Adrenal gland (tissue), 12 donors: ENCODE data around the gene SLC16A11. TPM values are rescaled to one million over a fixed set of nuclear protein-coding genes. Genes with fewer than 3 reads are reported as not detected.

Experiments
- DNase-seq, 7 donors: peaks; one replicate each; pipeline ENCODE4 v3.0.0-alpha.2; 2019 to 2020
- H3K27ac ChIP-seq, 5 donors: fragments of 200-600 bp; sonication (generic) in 4 of 5; 1 replicate in 3 of 5; 2 replicates in 2 of 5; pipeline versions ENCODE4 v1.5.1 to v1.8.0; 2016 to 2020; ENCODE audit warnings: mild to moderate bottlenecking in 1 of 5
- H3K27me3 ChIP-seq: fragments of 200-600 bp; 2 replicates; pipeline ENCODE4 v1.8.0; 2021
- H3K36me3 ChIP-seq, 2 donors: fragments of 200-600 bp; replicated peaks in 1 of 2; 1 replicate in 1 of 2; 2 replicates in 1 of 2; pipeline versions ENCODE4 v1.5.1 to v1.8.0; 2018 to 2022
- H3K4me1 ChIP-seq, 2 donors: fragments of 200-600 bp; replicated peaks in 1 of 2; 1 replicate in 1 of 2; 2 replicates in 1 of 2; pipeline versions ENCODE4 v1.5.1 to v1.8.0; 2018 to 2021
- H3K4me3 ChIP-seq, 4 donors: fragments of 200-600 bp; sonication (generic) in 3 of 4; one replicate each; pipeline ENCODE4 v1.5.1; 2016 to 2018
- H3K9me3 ChIP-seq, 3 donors: fragments of 200-600 bp; sonication (generic) in 1 of 3; replicated peaks in 1 of 3; 1 replicate in 2 of 3; 2 replicates in 1 of 3; pipeline versions ENCODE4 v1.5.1 to v1.8.0; 2016 to 2021
- POLR2A ChIP-seq, 2 donors: fragments of 450-650 bp; IDR thresholded peaks; one replicate each; pipeline ENCODE4 v1.6.1; 2017; ENCODE audit warnings: antibody characterized with exemption in 2 of 2, mild to moderate bottlenecking in 2 of 2, moderate library complexity in 1 of 2
- WGBS, 4 donors: extraction: QIAGEN DNeasy Blood & Tissue Kit in 2 of 4; methylation state at CpG; one replicate each; pipeline versions ENCODE4 v1.1.5 to v1.1.7; 2013 to 2017; 5-methylcytosine and 5-hydroxymethylcytosine counted together
- intact Hi-C, 2 donors: fragments of 100-400 bp; cut with DNase I; formaldehyde crosslinking; loops; one replicate each; pipeline versions ENCODE4 v1.14.1 to v1.15.0; 2022 to 2023
- polyA plus RNA-seq, 3 donors: library from polyadenylated mRNA; stranded (reverse); fragments of 200-250 nt in 2 of 3; fragments of 350-450 nt in 1 of 3; fragmentation: Illumina TruSeq in 1 of 3; extraction: RNeasy Lipid Tissue Mini Kit (QIAGEN cat#74804) in 1 of 3; gene quantifications; one replicate each; pipeline ENCODE4 v1.2.3, GENCODE V29; 2013 to 2014
- total RNA-seq, 9 donors: library from RNA; depleted of rRNA in 4 of 9; stranded (reverse); fragments of >200 nt in 4 of 9; fragments of 120-200 nt in 1 of 9; fragmentation: NEBNext Ultra II Directional in 1 of 9; extraction: Animal tissue kit (Norgen Biotek cat#: 25700) in 1 of 9; gene quantifications; one replicate each; pipeline versions ENCODE4 v1.1.0 to v1.2.4, GENCODE V29; 2013 to 2023
- TF ChIP-seq, protein P1 (sequence below), 6 experiments: fragments of 450-650 bp in 4 of 6; fragments of 200-600 bp in 2 of 6; sonication (generic) in 1 of 6; IDR thresholded peaks; 1 replicate in 5 of 6; 2 replicates in 1 of 6; pipeline versions ENCODE4 v1.5.1 to v1.8.0; 2016 to 2021; ENCODE audit warnings: antibody characterized with exemption in 6 of 6, mild to moderate bottlenecking in 2 of 6, moderate library complexity in 1 of 6
- donor health status: healthy with polysubstance abuse.
- donor health status: Bipolar disorder and iron deficiency.
- donor health status: DM: yes; HTN: yes; CAD: no.
- donor health status: DM: no; HTN: no; CAD: no.
- donor health status: DM: no; HTN: no; CAD: no.
- donor health status: DM: yes; HTN: yes; CAD: no.

Gene SLC16A11
- total and polyA plus RNA-seq, 12 donors, result 0.18 to 3.0 (median 0.69) TPM; not detected in 3

DNA sequence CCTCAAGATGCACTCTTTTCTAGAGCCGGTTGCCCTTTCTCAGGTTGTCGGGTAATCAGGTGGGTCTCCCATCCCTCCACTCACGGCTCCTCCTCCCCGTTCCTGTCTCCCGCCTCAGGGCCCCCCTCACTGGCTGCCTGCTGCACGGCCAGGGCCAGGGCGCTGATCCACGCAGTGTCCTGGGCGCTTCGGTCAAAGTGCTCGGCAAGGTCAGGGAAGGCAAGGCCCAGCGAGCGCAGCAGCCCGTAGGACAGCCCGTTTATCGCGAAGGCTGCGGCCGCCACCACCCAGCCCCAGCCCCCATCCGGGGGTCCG lies 753 bp downstream of the SLC16A11 start:
- 3 to 6% (median 5%) methylated on average over 5 to 21 of the region's 21 CpGs for WGBS, 4 donors
- H3K4me1 ChIP-seq, result peaks cover 11 to 34% of the 10 kb centered on the region in 2 donors
- no peak for DNase-seq
- intact Hi-C loops, result no loop called here
- peak overlapping the region in 1 of 4 donors; percentile 47 for H3K4me3 ChIP-seq
- TF ChIP-seq, protein P1, sequence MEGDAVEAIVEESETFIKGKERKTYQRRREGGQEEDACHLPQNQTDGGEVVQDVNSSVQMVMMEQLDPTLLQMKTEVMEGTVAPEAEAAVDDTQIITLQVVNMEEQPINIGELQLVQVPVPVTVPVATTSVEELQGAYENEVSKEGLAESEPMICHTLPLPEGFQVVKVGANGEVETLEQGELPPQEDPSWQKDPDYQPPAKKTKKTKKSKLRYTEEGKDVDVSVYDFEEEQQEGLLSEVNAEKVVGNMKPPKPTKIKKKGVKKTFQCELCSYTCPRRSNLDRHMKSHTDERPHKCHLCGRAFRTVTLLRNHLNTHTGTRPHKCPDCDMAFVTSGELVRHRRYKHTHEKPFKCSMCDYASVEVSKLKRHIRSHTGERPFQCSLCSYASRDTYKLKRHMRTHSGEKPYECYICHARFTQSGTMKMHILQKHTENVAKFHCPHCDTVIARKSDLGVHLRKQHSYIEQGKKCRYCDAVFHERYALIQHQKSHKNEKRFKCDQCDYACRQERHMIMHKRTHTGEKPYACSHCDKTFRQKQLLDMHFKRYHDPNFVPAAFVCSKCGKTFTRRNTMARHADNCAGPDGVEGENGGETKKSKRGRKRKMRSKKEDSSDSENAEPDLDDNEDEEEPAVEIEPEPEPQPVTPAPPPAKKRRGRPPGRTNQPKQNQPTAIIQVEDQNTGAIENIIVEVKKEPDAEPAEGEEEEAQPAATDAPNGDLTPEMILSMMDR (IDR thresholded peaks at IDR 0.05), result no peak
- no peak for TF ChIP-seq POLR2A (IDR thresholded peaks at IDR 0.05)
- H3K36me3 ChIP-seq, result no peaks in the 10 kb centered on the region
- H3K9me3 ChIP-seq, result no peaks in the 10 kb centered on the region
- peak overlapping the region in 1 of 5 donors; percentile 12 for H3K27ac ChIP-seq
- H3K27me3 ChIP-seq, result peaks cover 18% of the 10 kb centered on the region

DNA sequence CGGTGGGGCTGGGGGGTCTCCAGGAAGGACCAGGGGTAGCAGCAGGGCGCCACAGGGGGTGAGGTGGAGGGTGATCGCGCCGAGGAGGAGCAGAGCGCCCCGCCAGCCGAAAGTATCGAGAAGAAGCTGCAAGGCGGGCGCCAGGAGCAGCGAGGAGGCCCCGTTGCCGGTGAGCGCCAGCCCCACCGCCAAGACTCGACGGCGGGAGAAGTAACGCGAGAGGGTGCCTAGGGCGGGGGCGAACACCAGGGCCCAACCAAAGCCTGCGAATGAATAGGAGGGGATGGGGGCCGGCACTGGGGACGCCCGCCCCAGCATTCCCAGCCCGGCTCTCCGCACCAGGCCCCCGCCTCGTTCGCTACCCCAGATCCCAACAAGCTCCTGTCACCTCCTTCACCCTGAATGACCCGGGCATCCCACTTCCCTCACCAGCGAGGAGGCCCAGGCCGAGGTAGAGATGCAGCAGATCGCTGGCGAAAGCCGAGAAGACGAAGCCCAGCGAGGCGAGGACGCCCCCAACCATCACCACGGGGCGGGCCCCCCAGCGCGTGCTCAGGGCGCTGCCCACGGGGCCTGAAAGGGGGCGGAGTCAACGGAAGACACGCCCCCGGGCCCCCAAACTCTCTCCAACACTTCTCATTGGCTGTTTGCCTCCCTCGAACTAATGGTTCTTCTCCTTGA lies 1.3 kb downstream of the SLC16A11 start:
- no peak for TF ChIP-seq POLR2A (IDR thresholded peaks at IDR 0.05)
- TF ChIP-seq, protein P1 (IDR thresholded peaks at IDR 0.05), result no peak
- no peak overlapping the region for H3K27ac ChIP-seq
- peaks cover 11 to 34% of the 10 kb centered on the region in 2 donors for H3K4me1 ChIP-seq
- 27 to 52% (median 35%) methylated on average over 31 to 53 of the region's 53 CpGs for WGBS, 4 donors
- H3K9me3 ChIP-seq, result no peaks in the 10 kb centered on the region
- DNase-seq, result no peak
- peak overlapping the region in 1 of 4 donors; percentile 47 for H3K4me3 ChIP-seq
- no peaks in the 10 kb centered on the region for H3K36me3 ChIP-seq
- peaks cover 18% of the 10 kb centered on the region for H3K27me3 ChIP-seq
- intact Hi-C loops, result no loop called here

DNA sequence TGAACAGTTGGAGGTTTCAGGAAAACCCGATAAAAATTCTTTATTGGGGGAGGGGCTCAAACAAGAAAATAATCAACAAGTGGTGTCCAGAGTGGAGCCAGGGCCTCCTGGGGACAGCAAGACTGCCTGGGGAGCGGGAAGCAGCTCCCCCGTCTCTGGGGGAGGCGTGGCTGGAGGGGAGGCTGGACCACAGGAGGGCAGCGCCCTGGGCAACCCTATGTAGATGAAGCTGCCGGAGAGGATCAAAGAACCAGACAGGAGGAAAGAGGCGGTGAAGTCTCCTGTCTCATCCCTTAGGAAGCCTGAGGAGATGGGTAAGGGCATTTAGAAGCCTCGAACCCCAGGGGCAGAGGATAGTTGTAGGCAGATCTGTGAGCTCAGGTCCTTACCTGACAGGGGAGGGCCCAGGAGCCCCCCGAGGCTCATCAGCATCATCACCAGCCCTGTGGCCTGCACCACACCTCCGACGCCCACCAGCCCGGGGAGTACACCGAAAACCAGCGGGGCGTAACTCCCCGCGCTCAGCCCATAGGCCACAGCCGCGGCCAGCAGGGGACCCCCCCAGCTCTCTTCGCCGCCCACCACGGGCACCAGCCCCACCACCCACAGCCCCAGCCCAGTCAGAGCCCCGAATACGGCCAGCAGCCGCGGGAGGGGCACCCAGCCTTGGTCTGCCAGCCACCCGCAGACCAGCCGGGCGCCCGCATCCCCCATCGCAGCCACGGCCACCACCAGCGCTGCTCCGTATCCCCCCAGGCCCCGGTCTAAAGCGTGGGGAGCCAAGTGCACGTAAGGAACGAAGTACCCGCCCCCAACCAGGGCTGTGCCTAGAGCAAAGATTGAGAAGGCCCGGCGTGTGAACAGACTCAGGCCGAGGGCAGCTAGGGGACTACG lies 2.0 kb downstream of the SLC16A11 start:
- Histone ChIP-seq H3K27me3 (peaks cover 18% of the 10 kb centered on the region), H3K4me1 (peaks cover 11 to 26% of the 10 kb centered on the region in 2 donors), H3K27ac (no peak overlapping the region), H3K4me3 (no peak overlapping the region), H3K36me3 (no peaks in the 10 kb centered on the region), H3K9me3 (no peaks in the 10 kb centered on the region)
- 37 to 64% (median 54%) methylated on average over 12 to 43 of the region's 43 CpGs for WGBS, 4 donors
- TF ChIP-seq, protein P1 (IDR thresholded peaks at IDR 0.05), result no peak
- no peak for TF ChIP-seq POLR2A (IDR thresholded peaks at IDR 0.05)
- no peak for DNase-seq
- intact Hi-C loops, result no loop called here

DNA sequence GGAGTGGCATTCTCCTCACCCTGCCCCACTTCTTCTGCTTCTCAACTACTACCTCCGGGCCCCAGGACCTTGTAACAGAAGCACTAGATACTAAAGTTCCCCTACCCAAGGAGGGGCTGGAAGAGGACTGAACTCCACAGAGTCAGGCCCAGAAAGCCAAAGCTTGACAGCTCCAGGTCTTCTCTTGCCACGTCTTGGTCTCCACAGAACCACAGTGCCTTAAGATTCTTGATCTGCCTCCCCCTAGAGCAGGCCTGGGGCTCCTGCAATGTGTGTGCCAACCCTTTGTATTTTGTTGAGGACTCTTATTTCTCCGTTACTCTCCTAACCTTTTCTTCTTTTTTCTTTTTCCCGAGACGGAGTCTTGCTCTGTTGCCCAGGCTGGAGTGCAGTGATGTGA lies 4.1 kb downstream of the SLC16A11 start:
- TF ChIP-seq, protein P1 (IDR thresholded peaks at IDR 0.05), result no peak
- no peak for TF ChIP-seq POLR2A (IDR thresholded peaks at IDR 0.05)
- H3K36me3 ChIP-seq, result no peaks in the 10 kb centered on the region
- no peaks in the 10 kb centered on the region for H3K9me3 ChIP-seq
- no peak overlapping the region for H3K27ac ChIP-seq
- H3K4me3 ChIP-seq, result no peak overlapping the region
- intact Hi-C loops, result no loop called here
- 92 to 98% (median 96%) methylated on average over 5 of the region's 5 CpGs for WGBS, 4 donors
- H3K27me3 ChIP-seq, result peaks cover 18% of the 10 kb centered on the region
- peaks cover 12 to 28% of the 10 kb centered on the region in 2 donors for H3K4me1 ChIP-seq
- DNase-seq, result no peak
